ENCODE measurements around the gene ABLIM3.

- TF ChIP-seq CTCF (conservative IDR thresholded peaks at IDR 0.05; ENCODE audit: low read length) (no peak), EZH2phosphoT487 (IDR thresholded peaks at IDR 0.05; ENCODE audit: borderline replicate concordance, low read depth, low read length) (no peak)
These were observed 159.9 kb downstream of the ABLIM3 start for GRCh38 chr5:149301049-149301743.

All from OCI-LY7 (cell line).